Measurements from ENCODE around the gene FCRL5. TPM values are rescaled to one million over a fixed set of nuclear protein-coding genes. Genes with fewer than 3 reads are reported as not detected.
"Not testable (repeated sequence)": the region's sequence is repeated elsewhere in the genome, so short reads cannot be mapped to it uniquely, and the experiment has no call there.

FCRL5 gene
- total and polyA plus RNA-seq, 10 of the 15 experiments (the other 5 are each of a cell fraction or from before 2014, with no cell fraction given) = 1.1 to 136 (median 7.0) TPM

DNA sequence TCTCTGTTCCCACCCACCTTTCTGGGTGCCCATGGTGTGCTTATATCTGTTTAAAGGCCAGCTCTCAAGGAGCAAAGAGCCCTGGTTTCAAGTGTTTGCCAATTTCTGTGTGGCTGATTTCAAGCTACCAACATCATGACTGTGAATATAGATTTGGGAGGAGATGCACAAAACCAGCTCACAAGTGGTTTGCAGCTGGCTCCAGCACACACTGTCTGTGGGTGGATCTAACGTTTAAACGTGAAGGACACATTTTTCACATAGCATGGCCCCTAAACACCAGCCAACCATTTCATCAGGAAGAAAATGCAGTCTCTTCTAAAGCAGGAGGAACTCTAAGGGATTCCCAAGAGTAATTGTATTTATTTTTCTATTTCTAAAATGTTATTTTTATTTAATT, 65.2 kb downstream of the FCRL5 start:
- no peaks in the 10 kb centered on the region for H3K9me3 ChIP-seq (replicated peaks; ENCODE audit: control insufficient read depth, insufficient read depth, low read length)
- no peak overlapping the region for H3K9ac ChIP-seq (ENCODE audit: control insufficient read depth, insufficient read depth, low read length)
- TF ChIP-seq MTA3 (IDR thresholded peaks at IDR 0.05; ENCODE audit: borderline replicate concordance, low read length) (no peak), BCL3 (IDR thresholded peaks at IDR 0.05; ENCODE audit: borderline replicate concordance, insufficient read depth, low read depth, low read length, poor library complexity, severe bottlenecking) (no peak), ZNF384 (IDR thresholded peaks at IDR 0.05; ENCODE audit: borderline replicate concordance, low read depth, low read length) (no peak), MYB (IDR thresholded peaks at IDR 0.05; ENCODE audit: borderline replicate concordance, low read depth, low read length) (no peak)
- TF ChIP-seq, protein P1, sequence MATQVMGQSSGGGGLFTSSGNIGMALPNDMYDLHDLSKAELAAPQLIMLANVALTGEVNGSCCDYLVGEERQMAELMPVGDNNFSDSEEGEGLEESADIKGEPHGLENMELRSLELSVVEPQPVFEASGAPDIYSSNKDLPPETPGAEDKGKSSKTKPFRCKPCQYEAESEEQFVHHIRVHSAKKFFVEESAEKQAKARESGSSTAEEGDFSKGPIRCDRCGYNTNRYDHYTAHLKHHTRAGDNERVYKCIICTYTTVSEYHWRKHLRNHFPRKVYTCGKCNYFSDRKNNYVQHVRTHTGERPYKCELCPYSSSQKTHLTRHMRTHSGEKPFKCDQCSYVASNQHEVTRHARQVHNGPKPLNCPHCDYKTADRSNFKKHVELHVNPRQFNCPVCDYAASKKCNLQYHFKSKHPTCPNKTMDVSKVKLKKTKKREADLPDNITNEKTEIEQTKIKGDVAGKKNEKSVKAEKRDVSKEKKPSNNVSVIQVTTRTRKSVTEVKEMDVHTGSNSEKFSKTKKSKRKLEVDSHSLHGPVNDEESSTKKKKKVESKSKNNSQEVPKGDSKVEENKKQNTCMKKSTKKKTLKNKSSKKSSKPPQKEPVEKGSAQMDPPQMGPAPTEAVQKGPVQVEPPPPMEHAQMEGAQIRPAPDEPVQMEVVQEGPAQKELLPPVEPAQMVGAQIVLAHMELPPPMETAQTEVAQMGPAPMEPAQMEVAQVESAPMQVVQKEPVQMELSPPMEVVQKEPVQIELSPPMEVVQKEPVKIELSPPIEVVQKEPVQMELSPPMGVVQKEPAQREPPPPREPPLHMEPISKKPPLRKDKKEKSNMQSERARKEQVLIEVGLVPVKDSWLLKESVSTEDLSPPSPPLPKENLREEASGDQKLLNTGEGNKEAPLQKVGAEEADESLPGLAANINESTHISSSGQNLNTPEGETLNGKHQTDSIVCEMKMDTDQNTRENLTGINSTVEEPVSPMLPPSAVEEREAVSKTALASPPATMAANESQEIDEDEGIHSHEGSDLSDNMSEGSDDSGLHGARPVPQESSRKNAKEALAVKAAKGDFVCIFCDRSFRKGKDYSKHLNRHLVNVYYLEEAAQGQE (IDR thresholded peaks at IDR 0.05; ENCODE audit: low read depth, low read length) = no peak
- in situ Hi-C loops (cut with MboI) (no loop called here), intact Hi-C loops (cut with micrococcal nuclease; ENCODE audit: unreplicated experiment) (no loop called here)
- no peaks in the 10 kb centered on the region for H3K79me2 ChIP-seq (ENCODE audit: control insufficient read depth, insufficient read depth, low read length)
- ChIA-PET POLR2A (interaction anchor here (1.1 kb wide), 1 partner anchor 16 kb away, joined by 4 read pairs; no protein-coding TSS in a partner anchor), CTCF (interaction anchor here (0.5 to 11.7 kb wide), 16 partner anchors 9 to 365 kb away, joined by 3 to 146 read pairs (median 4); no protein-coding TSS in a partner anchor), SMC1A (ENCODE audit: uncharacterized antibody, unreplicated experiment) (interaction anchor here (0.7 to 9.7 kb wide), 16 partner anchors 8 to 314 kb away, joined by 3 to 103 read pairs (median 3); no protein-coding TSS in a partner anchor), RAD21 (ENCODE audit: unreplicated experiment) (interaction anchor here (0.8 to 4.9 kb wide), 13 partner anchors 18 to 397 kb away, joined by 3 to 52 read pairs (median 4); no protein-coding TSS in a partner anchor)
- WGBS (ENCODE audit: insufficient coverage, insufficient replicate concordance, low lambda C conversion rate, missing lambda C conversion rate) = 0% methylated on average over 2 of the region's 2 CpGs
- no peaks in the 10 kb centered on the region for H3K36me3 ChIP-seq (ENCODE audit: control insufficient read depth in 2 of 2, insufficient read depth in 2 of 2, low read length in 1 of 2)
- H3K4me2 ChIP-seq (ENCODE audit: control insufficient read depth, insufficient read depth) = no peak overlapping the region
- DNase-seq (ENCODE audit: low read depth, low spot score) (no peak), ATAC-seq (no peak), FAIRE-seq (no peak)
- no peaks in the 10 kb centered on the region for H3K4me1 ChIP-seq (ENCODE audit: control insufficient read depth, insufficient read depth, low read length)
- H3K27ac ChIP-seq (ENCODE audit: control insufficient read depth, insufficient read depth) = no peak overlapping the region
- no peak overlapping the region for H3K4me3 ChIP-seq
- H3K27me3 ChIP-seq (replicated peaks in 1 of 2; ENCODE audit: control insufficient read depth in 2 of 2, insufficient read depth in 2 of 2, low read length in 1 of 2) = 0 out of 4 replicates have a peak, but pooled peaks cover 0 to 3% of the 10 kb centered on the region in 2 experiments
- H4K20me1 ChIP-seq (ENCODE audit: control insufficient read depth, insufficient read depth) = no peaks in the 10 kb centered on the region
- no peak overlapping the region for H2AFZ ChIP-seq (ENCODE audit: control insufficient read depth, low read depth, low read length)
- BruUV-seq (replicated peaks) = no TSS peak

- 38% methylated on average over 2 of the region's 2 CpGs for WGBS (ENCODE audit: insufficient coverage, insufficient replicate concordance, low lambda C conversion rate, missing lambda C conversion rate)
- H3K27me3 ChIP-seq (replicated peaks in 1 of 2; ENCODE audit: control insufficient read depth in 2 of 2, insufficient read depth in 2 of 2, low read length in 1 of 2); H3K27ac ChIP-seq (ENCODE audit: control insufficient read depth, insufficient read depth); FAIRE-seq; H3K79me2 ChIP-seq (ENCODE audit: control insufficient read depth, insufficient read depth, low read length); H3K4me1 ChIP-seq (ENCODE audit: control insufficient read depth, insufficient read depth, low read length); in situ Hi-C loops (cut with MboI); H3K36me3 ChIP-seq (ENCODE audit: control insufficient read depth in 2 of 2, insufficient read depth in 2 of 2, low read length in 1 of 2); H2AFZ ChIP-seq (ENCODE audit: control insufficient read depth, low read depth, low read length); intact Hi-C loops (cut with micrococcal nuclease; ENCODE audit: unreplicated experiment); DNase-seq (ENCODE audit: low read depth, low spot score); H3K4me2 ChIP-seq (ENCODE audit: control insufficient read depth, insufficient read depth); H3K4me3 ChIP-seq; H4K20me1 ChIP-seq (ENCODE audit: control insufficient read depth, insufficient read depth); BruUV-seq (replicated peaks); H3K9ac ChIP-seq (ENCODE audit: control insufficient read depth, insufficient read depth, low read length); H3K9me3 ChIP-seq (replicated peaks; ENCODE audit: control insufficient read depth, insufficient read depth, low read length): not testable (repeated sequence)
- RAD21 ChIA-PET (ENCODE audit: unreplicated experiment) = interaction anchor here (0.8 to 4.9 kb wide), 11 partner anchors 17 to 396 kb away, joined by 3 to 52 read pairs (median 3); no protein-coding TSS in a partner anchor
- POLR2A ChIA-PET = interaction anchor here (1.1 kb wide), 1 partner anchor 16 kb away, joined by 4 read pairs; no protein-coding TSS in a partner anchor
- ATAC-seq = peak; percentile 23; the same call in 1 of the 3 replicates
- SMC1A ChIA-PET (ENCODE audit: uncharacterized antibody, unreplicated experiment) = interaction anchor here (0.9 to 9.7 kb wide), 15 partner anchors 8 to 313 kb away, joined by 3 to 103 read pairs (median 3); no protein-coding TSS in a partner anchor
- CTCF ChIA-PET = interaction anchor here (0.6 to 11.7 kb wide), 15 partner anchors 10 to 319 kb away, joined by 3 to 146 read pairs (median 5); no protein-coding TSS in a partner anchor
Measured at GRCh38 chr1:157486400-157486799, 65.9 kb downstream of the FCRL5 start.

Measured in GM12878 (cell line).